ENCODE results near the gene PRDM13. TPM values are rescaled to one million over a fixed set of nuclear protein-coding genes. Genes with fewer than 3 reads are reported as not detected.

Gene PRDM13
- total RNA-seq, 1 donor from 2014 or later = 13.9 TPM

GRCh38 chr6:99603421-99604165, 3.0 kb upstream of the PRDM13 start:
- peak overlapping the region; percentile 86 for H3K4me3 Mint-ChIP-seq (ENCODE audit: unreplicated experiment)
- peaks cover 4% of the 10 kb centered on the region for H3K36me3 Mint-ChIP-seq (ENCODE audit: unreplicated experiment)
- DNase-seq = peak; percentile 78
- peaks cover 19% of the 10 kb centered on the region for H3K4me1 Mint-ChIP-seq (ENCODE audit: low read depth, unreplicated experiment)
- H3K27me3 Mint-ChIP-seq (ENCODE audit: unreplicated experiment) = peaks cover 27% of the 10 kb centered on the region
- H3K9me3 Mint-ChIP-seq (ENCODE audit: unreplicated experiment) = peaks cover 12% of the 10 kb centered on the region
- no peak overlapping the region for H3K27ac Mint-ChIP-seq (ENCODE audit: unreplicated experiment)
- no peak for TF ChIP-seq CTCF (IDR thresholded peaks at IDR 0.05; ENCODE audit: partially characterized antibody, unreplicated experiment)

- Mint-ChIP-seq H3K4me1 (ENCODE audit: low read depth, unreplicated experiment) (peaks cover 21% of the 10 kb centered on the region), H3K9me3 (ENCODE audit: unreplicated experiment) (peaks cover 10% of the 10 kb centered on the region), H3K36me3 (ENCODE audit: unreplicated experiment) (peaks cover 4% of the 10 kb centered on the region), H3K4me3 (ENCODE audit: unreplicated experiment) (peak overlapping the region; percentile 86), H3K27ac (ENCODE audit: unreplicated experiment) (no peak overlapping the region), H3K27me3 (ENCODE audit: unreplicated experiment) (peaks cover 30% of the 10 kb centered on the region)
- no peak for DNase-seq
- TF ChIP-seq CTCF (IDR thresholded peaks at IDR 0.05; ENCODE audit: partially characterized antibody, unreplicated experiment) = no peak
Measured at GRCh38 chr6:99604166-99605073, 2.2 kb upstream of the PRDM13 start.

- peaks cover 31% of the 10 kb centered on the region for H3K27me3 Mint-ChIP-seq (ENCODE audit: unreplicated experiment)
- H3K27ac Mint-ChIP-seq (ENCODE audit: unreplicated experiment) = no peak overlapping the region
- H3K4me3 Mint-ChIP-seq (ENCODE audit: unreplicated experiment) = peak overlapping the region; percentile 86
- H3K9me3 Mint-ChIP-seq (ENCODE audit: unreplicated experiment) = peaks cover 10% of the 10 kb centered on the region
- DNase-seq = no peak
- H3K36me3 Mint-ChIP-seq (ENCODE audit: unreplicated experiment) = peaks cover 4% of the 10 kb centered on the region
- TF ChIP-seq CTCF (IDR thresholded peaks at IDR 0.05; ENCODE audit: partially characterized antibody, unreplicated experiment) = no peak
- H3K4me1 Mint-ChIP-seq (ENCODE audit: low read depth, unreplicated experiment) = peaks cover 25% of the 10 kb centered on the region
Measured at GRCh38 chr6:99605074-99605734, 1.4 kb upstream of the PRDM13 start.

- H3K27me3 Mint-ChIP-seq (ENCODE audit: unreplicated experiment) = peaks cover 31% of the 10 kb centered on the region
- peak overlapping the region; percentile 82 for H3K27ac Mint-ChIP-seq (ENCODE audit: unreplicated experiment)
- H3K9me3 Mint-ChIP-seq (ENCODE audit: unreplicated experiment) = peaks cover 12% of the 10 kb centered on the region
- H3K36me3 Mint-ChIP-seq (ENCODE audit: unreplicated experiment) = peaks cover 4% of the 10 kb centered on the region
- H3K4me3 Mint-ChIP-seq (ENCODE audit: unreplicated experiment) = peak overlapping the region; percentile 88
- TF ChIP-seq CTCF (IDR thresholded peaks at IDR 0.05; ENCODE audit: partially characterized antibody, unreplicated experiment) = no peak
- H3K4me1 Mint-ChIP-seq (ENCODE audit: low read depth, unreplicated experiment) = peaks cover 33% of the 10 kb centered on the region
- no peak for DNase-seq
Measured at GRCh38 chr6:99605911-99606655, 550 bp upstream of the PRDM13 start.

Data from glutamatergic neuron (in vitro differentiated cells).